Neural progenitor cell (in vitro differentiated cells): ENCODE measurements around the gene MGA.

Experiments
- EZH2 ChIP-seq: fragments of 200-600 bp; sonication (generic); IDR thresholded peaks from 2 replicates; pipeline ENCODE4 v1.6.1; 2017; ENCODE audit warnings: antibody characterized with exemption, mild to moderate bottlenecking, moderate library complexity
- TF ChIP-seq, protein P1 (sequence below): fragments of 200-600 bp; sonication (generic); IDR thresholded peaks from 2 replicates; pipeline ENCODE4 v1.5.1; 2017; ENCODE audit warnings: antibody characterized with exemption, mild to moderate bottlenecking

DNA sequence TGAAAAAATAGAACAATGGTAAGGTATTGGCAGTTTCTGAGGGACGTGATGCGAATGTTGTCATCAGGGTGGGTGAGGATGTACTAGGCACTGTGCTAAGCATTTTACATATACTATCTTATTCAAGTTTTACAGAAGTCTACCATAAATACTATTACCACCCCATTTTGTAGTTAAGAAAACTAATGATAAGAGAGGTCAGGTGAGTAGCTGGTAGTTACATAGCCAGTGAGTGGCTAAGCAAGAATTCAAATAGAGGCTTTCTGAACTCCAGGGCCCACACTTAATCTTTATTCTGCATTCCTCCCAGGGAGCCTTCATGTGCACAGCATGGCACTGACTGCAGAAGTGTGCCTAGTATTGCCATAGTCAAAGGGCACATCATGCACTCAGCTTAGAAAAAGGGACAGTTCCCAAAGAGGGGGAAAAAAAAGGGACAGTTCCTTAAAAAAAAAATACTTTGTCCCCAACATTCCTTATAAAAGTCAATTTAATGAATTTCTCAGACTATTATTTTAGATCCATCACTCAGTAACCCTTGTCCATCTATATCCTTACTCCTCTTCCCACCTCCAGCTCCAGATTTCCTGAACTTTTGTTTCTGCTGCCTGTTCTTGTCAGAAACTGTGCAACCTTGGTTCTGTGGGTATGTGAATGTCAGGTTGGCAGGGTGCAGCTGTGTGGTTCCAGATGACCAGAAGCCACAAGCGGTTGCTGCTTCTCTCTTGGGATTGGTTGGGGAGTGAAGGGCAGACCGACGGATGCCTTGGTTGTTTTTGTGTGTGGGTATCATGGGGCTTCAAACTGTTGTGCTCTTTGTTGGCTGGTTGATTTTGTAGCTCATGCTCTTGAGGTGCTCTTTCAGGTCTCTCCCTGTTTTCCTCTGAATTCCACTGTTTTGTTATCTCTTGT is 122.4 kb downstream of the MGA start:
- TF ChIP-seq, protein P1, sequence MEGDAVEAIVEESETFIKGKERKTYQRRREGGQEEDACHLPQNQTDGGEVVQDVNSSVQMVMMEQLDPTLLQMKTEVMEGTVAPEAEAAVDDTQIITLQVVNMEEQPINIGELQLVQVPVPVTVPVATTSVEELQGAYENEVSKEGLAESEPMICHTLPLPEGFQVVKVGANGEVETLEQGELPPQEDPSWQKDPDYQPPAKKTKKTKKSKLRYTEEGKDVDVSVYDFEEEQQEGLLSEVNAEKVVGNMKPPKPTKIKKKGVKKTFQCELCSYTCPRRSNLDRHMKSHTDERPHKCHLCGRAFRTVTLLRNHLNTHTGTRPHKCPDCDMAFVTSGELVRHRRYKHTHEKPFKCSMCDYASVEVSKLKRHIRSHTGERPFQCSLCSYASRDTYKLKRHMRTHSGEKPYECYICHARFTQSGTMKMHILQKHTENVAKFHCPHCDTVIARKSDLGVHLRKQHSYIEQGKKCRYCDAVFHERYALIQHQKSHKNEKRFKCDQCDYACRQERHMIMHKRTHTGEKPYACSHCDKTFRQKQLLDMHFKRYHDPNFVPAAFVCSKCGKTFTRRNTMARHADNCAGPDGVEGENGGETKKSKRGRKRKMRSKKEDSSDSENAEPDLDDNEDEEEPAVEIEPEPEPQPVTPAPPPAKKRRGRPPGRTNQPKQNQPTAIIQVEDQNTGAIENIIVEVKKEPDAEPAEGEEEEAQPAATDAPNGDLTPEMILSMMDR: no peak
- no peak for TF ChIP-seq EZH2
